ENCODE results near the gene C10orf143. TPM values are rescaled to one million over a fixed set of nuclear protein-coding genes. Genes with fewer than 3 reads are reported as not detected.

C10orf143 gene
- total and polyA plus RNA-seq, 2 of the 8 experiments (the other 6 are each of a cell fraction or from before 2014, with no cell fraction given) = 1.6 to 2.0 TPM

DNA sequence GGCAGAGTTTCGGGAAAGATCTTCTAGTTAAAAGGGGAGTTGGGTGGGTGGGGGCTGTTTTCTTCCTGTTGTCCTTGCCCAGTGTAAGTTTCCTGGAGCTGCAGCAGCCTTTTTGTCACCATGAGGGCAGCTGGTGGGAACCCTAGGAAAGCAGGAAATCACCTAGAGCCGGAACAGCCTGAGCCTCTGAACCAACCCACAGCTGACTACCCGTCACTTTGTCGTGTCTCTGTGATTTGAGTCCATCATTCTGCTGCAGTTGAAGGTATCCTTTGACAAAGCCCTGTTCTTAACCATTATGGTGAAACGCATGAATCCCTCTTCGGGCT, 1.2 kb upstream of the C10orf143 start:
- Histone ChIP-seq H3K23ac (ENCODE audit: insufficient read length) (no peak overlapping the region), H3K79me2 (ENCODE audit: control insufficient read depth in 1 of 2, insufficient read depth in 2 of 2, low read length in 2 of 2) (peaks cover 0 to 7% of the 10 kb centered on the region in 2 experiments; a peak in 1 of 4 replicates), H2BK5ac (ENCODE audit: low read depth, low read length) (no peak overlapping the region), H4K8ac (ENCODE audit: extremely low read depth, insufficient read depth, low read length) (no peak overlapping the region; the same call in 1 of the 2 replicates), H3K23me2 (ENCODE audit: low read depth, low read length) (peaks cover 7% of the 10 kb centered on the region), H3K36me3 (ENCODE audit: control insufficient read depth in 2 of 4, insufficient read depth in 4 of 4, low read length in 3 of 4) (no peaks in the 10 kb centered on the region), H3K9me3 (ENCODE audit: insufficient read depth in 2 of 2, low read depth in 1 of 2, low read length in 1 of 2) (peaks cover 0 to 5% of the 10 kb centered on the region in 2 experiments; a peak in 1 of 4 replicates), H3K4me2 (ENCODE audit: insufficient read depth in 1 of 2, low read depth in 2 of 2, low read length in 2 of 2) (peak overlapping the region; percentile 84 to 99), H2AK5ac (ENCODE audit: low read depth, low read length) (no peak overlapping the region), H2BK12ac (ENCODE audit: low read depth, low read length) (no peak overlapping the region), H3K56ac (replicated peaks; ENCODE audit: insufficient read length, low read depth, low read length) (no peak overlapping the region), H4K5ac (ENCODE audit: insufficient read length, low read depth, low read length) (no peak overlapping the region), H3K4ac (replicated peaks; ENCODE audit: insufficient read length, low read depth, low read length) (no peak overlapping the region), H3K4me3 (ENCODE audit: extremely low read depth in 1 of 4, insufficient read depth in 2 of 4, low read depth in 3 of 4, low read length in 4 of 4) (peak overlapping the region; percentile 63 to 89 (median 80)), H2AFZ (ENCODE audit: low read length) (no peak overlapping the region), H3K18ac (ENCODE audit: extremely low read depth, low read length) (no peak overlapping the region; the same call in 1 of the 2 replicates), H2BK120ac (replicated peaks; ENCODE audit: low read depth, low read length) (no peak overlapping the region), H4K91ac (replicated peaks; ENCODE audit: insufficient read length, low read length) (no peak overlapping the region), H3K27me3 (replicated peaks in 1 of 4; ENCODE audit: control insufficient read depth in 3 of 4, extremely low read depth in 1 of 4, insufficient read depth in 3 of 4, low read length in 3 of 4) (no peaks in the 10 kb centered on the region), H2BK20ac (ENCODE audit: low read length) (no peak overlapping the region), H2BK15ac (ENCODE audit: low read length) (no peak overlapping the region), H3K79me1 (ENCODE audit: low read depth, low read length) (peaks cover 4% of the 10 kb centered on the region; the same call in 1 of the 2 replicates), H3K9ac (replicated peaks in 1 of 4; ENCODE audit: extremely low read depth in 1 of 4, low read depth in 3 of 4, low read length in 3 of 4) (peak overlapping the region in 2 of 4 experiments; percentile 61 to 63; a peak in 1 of 7 replicates), H3K4me1 (replicated peaks in 1 of 4; ENCODE audit: control insufficient read depth in 3 of 4, insufficient read depth in 4 of 4, low read length in 3 of 4) (peaks cover 0 to 10% (median 1%) of the 10 kb centered on the region in 4 experiments; a peak in 5 of 7 replicates), H3K14ac (ENCODE audit: insufficient read length) (no peak overlapping the region), H4K20me1 (replicated peaks in 1 of 2; ENCODE audit: control insufficient read depth in 1 of 2, insufficient read depth in 2 of 2, low read length in 2 of 2) (peaks cover 0 to 8% of the 10 kb centered on the region in 2 experiments), H3K27ac (ENCODE audit: low read depth, low read length) (no peak overlapping the region)
- DNase-seq (ENCODE audit: low read depth in 1 of 2, low spot score in 2 of 2) (no peak), FAIRE-seq (no peak)
- TF ChIP-seq YY1 (IDR thresholded peaks at IDR 0.05; ENCODE audit: low read depth, low read length) = no peak
- no peak for TF ChIP-seq FOSL1 (IDR thresholded peaks at IDR 0.05; ENCODE audit: insufficient read depth, low read depth, low read length)
- TF ChIP-seq RNF2 (IDR thresholded peaks at IDR 0.05; ENCODE audit: borderline replicate concordance, low read depth, low read length, missing control alignments, poor library complexity, severe bottlenecking) = no peak
- 0 out of 2 replicates have a peak, but pooled peaks have one; percentile 4 for TF ChIP-seq TBP (IDR thresholded peaks at IDR 0.05; ENCODE audit: low read depth, low read length)
- no peak for TF ChIP-seq JUN (IDR thresholded peaks at IDR 0.05; ENCODE audit: low read depth, low read length)
- ChIA-PET CTCF (ENCODE audit: partially characterized antibody) (interaction anchor here (0.9 to 3.3 kb wide), 4 partner anchors 10 to 45 kb away, joined by 4 to 31 read pairs (median 14); no protein-coding TSS in a partner anchor), POLR2A (ENCODE audit: partially characterized antibody) (interaction anchor here (1.5 to 3.2 kb wide), 3 partner anchors 10 to 26 kb away, joined by 5 to 28 read pairs (median 5); partner anchors contain the start of gene GLRX3)
- WGBS, 2 experiments (ENCODE audit: extremely low coverage in 1 of 2, insufficient coverage in 1 of 2, insufficient read length in 1 of 2, insufficient replicate concordance in 2 of 2, low coverage in 1 of 2, low lambda C conversion rate in 2 of 2, missing lambda C conversion rate in 1 of 2) = 73% methylated on average over 6 of the region's 6 CpGs; no CpG with 5 or more reads in 1 of the 2 experiments

Measured in H1 (cell line).